IMR-90 (cell line): Measurements from ENCODE around the gene TNFRSF14. TPM values are rescaled to one million over a fixed set of nuclear protein-coding genes. Genes with fewer than 3 reads are reported as not detected.

Experiments used
- ATAC-seq: fragments of 200-7000 bp; cut with Tn5 transposase; 2 replicates; pipeline ENCODE4 v1.9.1; 2020; ENCODE audit warnings: low read depth, mild to moderate bottlenecking, moderate library complexity
- BruUV-seq: library from RNA; stranded (reverse); fragments of 400-500 nt; replicated peaks from 2 replicates; lab custom pipeline; 2021; lab: Mats Ljungman, UMichigan
- CTCF ChIA-PET: fragments of 300-600 bp; formaldehyde crosslinking; extraction: SDS; loops from one replicate; lab custom pipeline; 2021; ENCODE audit warnings: antibody characterized with exemption; lab: Yijun Ruan, JAX
- POLR2A ChIA-PET: fragments of 300-600 bp; sonication (Branson Sonifier 250); formaldehyde crosslinking; loops from one replicate; lab custom pipeline; 2022; ENCODE audit warnings: antibody characterized with exemption; ENCODE audit not compliant: unreplicated experiment; lab: Charles Lee
- DNase-seq: peaks from one replicate; pipeline ENCODE4 v3.0.0; 2013
- H2AFZ ChIP-seq: replicated peaks from 2 replicates; pipeline ENCODE3; 2013; ENCODE audit warnings: low read length, mild to moderate bottlenecking; ENCODE audit not compliant: poor library complexity
- H2AK5ac ChIP-seq: 2 replicates; pipeline ENCODE4 v1.6.1; 2013; ENCODE audit warnings: low read depth, low read length, inconsistent platforms
- H2AK9ac ChIP-seq: replicated peaks from 2 replicates; pipeline ENCODE3; 2013; ENCODE audit warnings: mild to moderate bottlenecking, low read depth, low read length, moderate library complexity; ENCODE audit not compliant: poor library complexity
- H2BK120ac ChIP-seq: 2 replicates; pipeline ENCODE4 v1.6.1; 2013; ENCODE audit warnings: low read depth, low read length, inconsistent platforms
- H2BK15ac ChIP-seq: 3 replicates; pipeline ENCODE4 v1.6.1; 2013; ENCODE audit warnings: low read depth, low read length, inconsistent platforms
- H2BK20ac ChIP-seq: 2 replicates; pipeline ENCODE4 v1.6.1; 2013; ENCODE audit warnings: low read depth, mild to moderate bottlenecking, inconsistent platforms, low read length, moderate library complexity
- H2BK5ac ChIP-seq: 2 replicates; pipeline ENCODE4 v1.6.1; 2013; ENCODE audit warnings: mild to moderate bottlenecking, low read depth, low read length, inconsistent platforms; ENCODE audit not compliant: poor library complexity, severe bottlenecking
- H3K14ac ChIP-seq: replicated peaks from 2 replicates; pipeline ENCODE4 v1.6.1; 2013; ENCODE audit warnings: low read depth, low read length, inconsistent platforms
- H3K18ac ChIP-seq: 2 replicates; pipeline ENCODE4 v1.6.1; 2013; ENCODE audit warnings: low read depth, low read length, control low read depth
- H3K23ac ChIP-seq: 2 replicates; pipeline ENCODE4 v1.6.1; 2013; ENCODE audit warnings: low read depth, low read length, inconsistent platforms
- H3K27ac ChIP-seq: 2 replicates; pipeline ENCODE4 v1.5.1; 2013; ENCODE audit warnings: mild to moderate bottlenecking, control low read depth, low read length; ENCODE audit not compliant: insufficient read depth
- H3K27me3 ChIP-seq: 2 replicates; pipeline ENCODE4 v1.6.1; 2013; ENCODE audit warnings: low read length; ENCODE audit not compliant: control insufficient read depth, insufficient read depth
- H3K36me3 ChIP-seq: 2 replicates; pipeline ENCODE4 v1.6.1; 2013; ENCODE audit warnings: low read length, mixed read lengths; ENCODE audit not compliant: control insufficient read depth, insufficient read depth
- H3K4ac ChIP-seq: 2 replicates; pipeline ENCODE4 v1.6.1; 2013; ENCODE audit warnings: low read depth, low read length, inconsistent platforms
- H3K4me1 ChIP-seq: 2 replicates; pipeline ENCODE4 v1.6.1; 2013; ENCODE audit warnings: low read length, mixed read lengths; ENCODE audit not compliant: control insufficient read depth, insufficient read depth
- H3K4me2 ChIP-seq: 2 replicates; pipeline ENCODE4 v1.6.1; 2013; ENCODE audit warnings: low read depth, mild to moderate bottlenecking, control low read depth, low read length, moderate library complexity
- H3K4me3 ChIP-seq: 2 replicates; pipeline ENCODE4 v1.5.1; 2013; ENCODE audit warnings: low read depth, mild to moderate bottlenecking, control low read depth, low read length, moderate library complexity; ENCODE audit not compliant: insufficient read depth
- H3K56ac ChIP-seq: 2 replicates; pipeline ENCODE4 v1.6.1; 2013; ENCODE audit warnings: low read length, inconsistent platforms; ENCODE audit not compliant: insufficient read depth; ENCODE audit errors: extremely low read depth
- H3K79me1 ChIP-seq, 2 experiments: 2 replicates each; pipeline ENCODE4 v1.6.1; 2013; ENCODE audit warnings: low read length in 2 of 2, inconsistent platforms in 1 of 2, low read depth in 1 of 2
- H3K9ac ChIP-seq: 2 replicates; pipeline ENCODE4 v1.6.1; 2013; ENCODE audit warnings: low read depth, low read length, control low read depth
- H3K9me1 ChIP-seq: 2 replicates; pipeline ENCODE4 v1.6.1; 2013; ENCODE audit warnings: low read length, inconsistent platforms; ENCODE audit not compliant: insufficient read depth
- H3K9me3 ChIP-seq: 2 replicates; pipeline ENCODE4 v1.6.1; 2013; ENCODE audit warnings: low read length; ENCODE audit not compliant: control insufficient read depth, insufficient read depth
- H4K20me1 ChIP-seq: 2 replicates; pipeline ENCODE4 v1.6.1; 2013; ENCODE audit warnings: low read length, inconsistent platforms; ENCODE audit not compliant: insufficient read depth
- H4K5ac ChIP-seq: 2 replicates; pipeline ENCODE4 v1.6.1; 2013; ENCODE audit warnings: mild to moderate bottlenecking, low read depth, low read length, control low read depth
- H4K8ac ChIP-seq, 2 experiments: 2 replicates each; pipeline ENCODE4 v1.6.1; 2013; ENCODE audit warnings: low read depth in 2 of 2, low read length in 2 of 2, control low read depth in 1 of 2, inconsistent platforms in 1 of 2
- H4K91ac ChIP-seq: 2 replicates; pipeline ENCODE4 v1.6.1; 2013; ENCODE audit warnings: low read depth, low read length, inconsistent platforms; ENCODE audit not compliant: insufficient read depth
- CEBPB ChIP-seq: IDR thresholded peaks from 2 replicates; pipeline ENCODE4 v1.6.1; 2012; ENCODE audit warnings: low read depth, low read length, improper control_type of control experiment
- CHD1 ChIP-seq: IDR thresholded peaks from 2 replicates; pipeline ENCODE4 v1.6.1; 2012; ENCODE audit warnings: low read depth, low read length, improper control_type of control experiment
- CTCF ChIP-seq: conservative IDR thresholded peaks from 2 replicates; pipeline ENCODE4 v1.5.1; 2012; ENCODE audit warnings: mild to moderate bottlenecking, low read depth, low read length, improper control_type of control experiment
- FOS ChIP-seq: fragments of 150-350 bp; IDR thresholded peaks from 2 replicates; pipeline ENCODE4 v1.6.1; 2016; ENCODE audit warnings: low read depth, low read length
- POLR2A ChIP-seq: IDR thresholded peaks from 2 replicates; pipeline ENCODE4 v1.6.1; 2012; ENCODE audit warnings: mild to moderate bottlenecking, low read depth, low read length
- RAD21 ChIP-seq: IDR thresholded peaks from 2 replicates; pipeline ENCODE4 v1.6.1; 2012; ENCODE audit warnings: low read length, improper control_type of control experiment
- SMC3 ChIP-seq: fragments of 150-350 bp; IDR thresholded peaks from 2 replicates; pipeline ENCODE4 v1.6.1; 2016; ENCODE audit warnings: low read depth, mild to moderate bottlenecking, antibody characterized with exemption, low read length, moderate library complexity
- WGBS, 2 experiments: methylation state at CpG; one replicate each; pipeline versions ENCODE4 v1.1.5 to v1.1.7; 2013; ENCODE audit warnings: missing lambda C conversion rate in 2 of 2; ENCODE audit not compliant: insufficient read length in 1 of 2; ENCODE audit errors: extremely low coverage in 2 of 2; 5-methylcytosine and 5-hydroxymethylcytosine counted together
- dilution Hi-C: fragments of 300-500 bp; cut with HindIII; formaldehyde crosslinking; loops from one replicate; pipeline ENCODE4 v1.14.3; 2018; ENCODE audit warnings: low sequenced_read_pairs; ENCODE audit not compliant: unreplicated experiment
- in situ Hi-C: fragments of 300-500 bp; cut with MboI; formaldehyde crosslinking; loops from 3 replicates; pipeline ENCODE4 v1.14.3; 2019; ENCODE audit warnings: low sequenced_read_pairs, inconsistent platforms, mixed read lengths
- intact Hi-C: fragments of 100-400 bp; cut with micrococcal nuclease; formaldehyde crosslinking; loops from 2 replicates; pipeline ENCODE4 v1.10.0; 2022
- polyA plus RNA-seq, 3 experiments: library from polyadenylated mRNA; depleted of rRNA; stranded (reverse); fragments of >200 nt; gene quantifications; 2 replicates each; pipeline ENCODE4 v1.2.3, GENCODE V29; 2012; ENCODE audit warnings: low replicate concordance in 1 of 3
- total RNA-seq: library from RNA; depleted of rRNA; stranded (reverse); fragments of >200 nt; gene quantifications from 2 replicates; pipeline ENCODE4 v1.2.3, GENCODE V29; 2012

TNFRSF14 gene
- total and polyA plus RNA-seq, 2 of the 4 experiments (the other 2 are of a cell fraction) = 1.3 to 4.2 TPM

GRCh38 chr1:2595261-2595811 lies 39.2 kb downstream of the TNFRSF14 start:
- no peak overlapping the region for H2BK120ac ChIP-seq
- no peak overlapping the region for H3K23ac ChIP-seq
- H2AK9ac ChIP-seq = no peak overlapping the region
- POLR2A ChIA-PET = no interaction called here
- H2AK5ac ChIP-seq = no peak overlapping the region
- H3K27ac ChIP-seq = no peak overlapping the region
- H2BK20ac ChIP-seq = no peak overlapping the region
- no peak overlapping the region for H3K14ac ChIP-seq
- H4K91ac ChIP-seq = no peak overlapping the region
- no peak overlapping the region for H3K9ac ChIP-seq
- TF ChIP-seq POLR2A (no peak), FOS (no peak), SMC3 (no peak), CTCF (no peak), CEBPB (no peak), RAD21 (no peak), CHD1 (no peak)
- DNase-seq (no peak), ATAC-seq (no peak)
- H3K4ac ChIP-seq = no peak overlapping the region
- no peaks in the 10 kb centered on the region for H4K20me1 ChIP-seq
- no peak overlapping the region for H3K4me2 ChIP-seq
- no peaks in the 10 kb centered on the region for H3K36me3 ChIP-seq
- in situ Hi-C loops = no loop called here
- no peak overlapping the region for H2BK15ac ChIP-seq
- H2AFZ ChIP-seq = no peak overlapping the region
- H4K8ac ChIP-seq = no peak overlapping the region
- 58% methylated on average over 9 of the region's 19 CpGs; no CpG with 5 or more reads in 1 of the 2 experiments for WGBS, 2 experiments
- no peak overlapping the region for H3K56ac ChIP-seq
- no peaks in the 10 kb centered on the region; the same call in 1 of the 2 replicates for H3K4me1 ChIP-seq
- no peak overlapping the region for H2BK5ac ChIP-seq
- H3K18ac ChIP-seq = no peak overlapping the region
- dilution Hi-C loops = no loop called here
- no peak overlapping the region for H3K4me3 ChIP-seq
- CTCF ChIA-PET = no interaction called here
- no peaks in the 10 kb centered on the region; the same call in 1 of the 2 replicates for H3K27me3 ChIP-seq
- H3K9me3 ChIP-seq = 0 out of 2 replicates have a peak, but pooled peaks cover 2% of the 10 kb centered on the region
- no TSS peak for BruUV-seq
- no peaks in the 10 kb centered on the region for H3K9me1 ChIP-seq
- intact Hi-C loops = no loop called here
- no peaks in the 10 kb centered on the region for H3K79me1 ChIP-seq
- H4K5ac ChIP-seq = no peak overlapping the region
